ENCODE data around the gene CRHR2. TPM values are rescaled to one million over a fixed set of nuclear protein-coding genes. Genes with fewer than 3 reads are reported as not detected.

Gene CRHR2
- total RNA-seq, 1 experiment from 2014 or later: not detected

DNA sequence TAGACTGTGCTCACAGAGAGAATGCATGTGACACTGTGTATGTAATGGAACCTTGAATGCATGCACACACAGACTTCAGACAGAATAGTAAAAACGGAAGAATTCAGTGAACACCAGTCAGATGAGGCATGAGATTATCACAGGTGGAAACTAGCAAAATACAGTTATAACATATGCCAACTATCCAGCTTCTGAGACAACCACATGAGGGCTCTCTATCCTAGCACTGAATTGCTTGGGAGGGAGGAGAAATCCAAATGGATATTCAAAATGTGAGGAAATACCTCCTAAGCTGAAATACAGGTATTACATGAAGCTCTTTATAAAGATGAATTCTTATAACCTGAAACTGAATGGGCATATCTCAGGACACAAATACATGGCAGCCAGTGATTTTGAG, 57.0 kb downstream of the CRHR2 start:
- DNase-seq (ENCODE audit: low read depth): no peak

DNA sequence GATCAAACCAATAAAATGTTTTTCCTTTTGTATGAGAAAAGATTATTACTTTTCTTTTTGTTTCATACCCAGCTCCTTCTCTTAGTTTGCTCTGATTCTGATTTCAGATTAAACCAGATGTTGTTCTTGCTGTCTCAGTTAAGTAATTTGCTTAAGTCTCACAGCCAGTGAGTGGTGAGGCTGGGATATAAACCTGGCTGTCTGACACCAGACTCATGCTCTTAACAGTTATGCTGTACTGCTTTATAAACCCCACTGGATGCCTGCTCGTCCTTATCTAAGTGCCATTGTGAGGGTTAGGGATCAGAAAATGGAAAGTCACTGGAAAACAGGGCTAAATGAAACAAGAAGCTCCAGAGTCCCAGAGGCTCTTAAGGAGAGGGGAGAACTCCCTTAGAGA, 63.3 kb downstream of the CRHR2 start:
- DNase-seq (ENCODE audit: low read depth): no peak

DNA sequence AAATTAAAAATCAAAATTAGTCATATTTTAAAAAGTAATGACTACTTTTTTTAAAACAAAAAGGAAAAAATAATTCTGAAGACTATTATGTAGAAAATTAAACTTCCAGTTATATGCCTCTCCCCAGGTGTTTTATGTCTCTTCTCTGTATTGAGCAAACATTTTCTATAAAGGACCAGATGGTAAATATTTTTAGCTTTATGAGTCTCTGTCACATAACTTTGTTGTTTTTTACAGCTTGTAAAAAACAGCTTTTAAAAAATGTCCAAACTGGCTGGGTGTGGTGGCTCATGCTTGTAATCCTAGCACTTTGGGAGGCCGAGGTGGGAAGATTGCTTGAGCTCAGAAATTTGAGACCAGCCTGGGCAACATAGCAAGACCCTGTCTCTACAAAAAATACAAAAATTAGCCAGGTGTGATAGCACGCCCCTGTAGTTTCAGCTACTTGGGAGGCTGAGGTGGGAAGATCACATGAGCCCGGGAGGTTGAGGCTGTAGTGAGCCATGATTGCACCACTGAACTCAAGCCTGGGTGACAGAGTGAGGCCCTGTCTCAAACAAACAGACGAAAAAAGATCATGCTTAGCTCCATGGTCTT, 64.1 kb downstream of the CRHR2 start:
- DNase-seq (ENCODE audit: low read depth): no peak

GRCh38 chr7:30617359-30617758, 64.9 kb downstream of the CRHR2 start:
- no peak for DNase-seq (ENCODE audit: low read depth)

DNA sequence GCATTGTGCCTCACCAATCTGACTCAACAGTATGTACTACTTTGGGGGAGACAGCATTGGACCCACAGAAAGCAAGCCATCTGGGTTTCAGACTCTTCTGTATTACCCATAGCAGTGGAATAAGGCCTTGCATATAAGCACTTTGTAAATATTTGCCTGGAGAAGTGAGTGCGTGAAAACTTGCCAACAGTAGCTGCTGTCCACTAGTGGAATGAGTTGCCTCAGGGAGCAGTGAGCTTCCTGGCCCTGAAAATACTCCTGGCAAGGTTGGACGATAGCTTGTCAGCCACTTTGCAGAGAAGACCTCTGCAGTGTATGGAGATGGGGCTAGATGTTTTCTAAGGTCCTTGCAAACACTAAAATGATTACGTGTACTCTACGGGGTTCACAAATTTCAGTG, 65.9 kb downstream of the CRHR2 start:
- DNase-seq (ENCODE audit: low read depth): no peak

DNA sequence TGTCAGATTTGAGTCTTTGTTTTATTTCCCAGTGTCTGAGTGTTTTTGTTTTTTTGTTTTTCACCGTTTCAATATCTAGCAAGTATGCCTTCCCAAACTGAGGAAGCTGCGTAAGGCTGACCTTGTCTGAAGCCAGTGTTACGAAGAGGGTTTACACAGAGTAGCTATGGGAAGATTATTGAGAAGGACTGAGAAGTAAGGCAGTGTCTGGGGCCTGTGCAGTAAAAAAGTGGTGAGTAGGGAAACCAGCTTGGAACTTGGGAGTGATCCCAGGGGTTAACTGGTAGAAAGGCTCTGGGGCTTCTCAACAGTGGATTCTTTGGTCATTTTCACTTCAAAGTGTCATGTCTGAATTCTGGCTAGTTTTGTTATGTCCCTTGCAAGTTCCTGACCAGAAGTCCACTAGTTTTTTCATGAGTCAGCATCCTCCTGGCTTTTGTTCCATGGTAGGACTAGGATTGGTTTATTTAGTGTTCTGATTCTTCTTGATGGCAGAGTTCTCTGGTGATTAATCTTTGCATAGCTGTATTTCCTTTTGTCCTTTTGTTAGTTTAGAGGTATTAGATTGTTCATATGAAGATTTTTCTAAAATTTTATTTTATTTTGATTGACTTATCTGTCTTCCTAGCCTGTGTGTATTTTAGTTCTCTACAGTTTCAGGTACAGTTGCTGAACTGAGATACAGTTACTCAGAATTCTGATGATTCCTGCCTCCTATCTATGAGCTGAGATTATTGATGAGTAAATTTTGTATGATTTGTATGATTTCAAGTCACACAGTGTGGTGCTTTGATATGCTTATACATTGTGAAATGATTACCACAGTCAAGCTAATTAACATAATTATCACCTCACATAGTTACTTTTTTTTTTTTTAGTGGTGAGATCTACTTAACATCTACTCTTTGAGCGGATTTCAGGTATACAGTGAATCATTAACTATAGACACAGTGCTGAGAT, 68.6 kb downstream of the CRHR2 start:
- no peak for DNase-seq (ENCODE audit: low read depth)

DNA sequence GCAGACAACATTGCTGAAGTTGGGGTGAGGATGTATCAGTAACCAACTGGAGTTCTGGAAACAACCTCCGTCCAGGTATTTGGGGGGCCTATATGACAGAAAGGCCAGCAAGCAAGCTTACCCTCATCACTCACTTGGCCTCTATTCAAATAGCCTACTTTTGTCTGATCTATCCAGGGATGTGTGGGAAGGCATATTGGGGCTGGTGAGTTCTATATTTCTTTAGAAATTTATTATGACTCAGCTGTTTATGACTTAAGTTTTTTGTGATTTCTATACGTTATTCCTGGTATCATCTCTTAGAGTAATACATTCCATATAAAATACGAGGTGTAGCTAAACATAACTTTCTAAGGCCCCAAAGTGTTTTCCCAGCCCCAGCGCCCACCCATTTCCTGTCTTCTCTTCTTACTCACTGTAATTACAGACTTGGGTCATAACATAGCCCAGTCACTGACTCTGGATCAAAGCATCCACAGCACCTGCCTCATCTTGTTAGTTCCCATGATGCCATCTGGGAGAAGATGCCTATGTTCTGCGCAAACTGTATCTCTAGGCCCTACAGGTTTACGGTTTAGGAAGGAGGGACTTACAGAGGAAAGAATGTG, 69.5 kb downstream of the CRHR2 start:
- no peak for DNase-seq (ENCODE audit: low read depth)

- DNase-seq (ENCODE audit: low read depth): no peak
Observed at GRCh38 chr7:30605832-30606231, 76.4 kb downstream of the CRHR2 start.

GRCh38 chr7:30604901-30605300, 77.4 kb downstream of the CRHR2 start:
- DNase-seq (ENCODE audit: low read depth): no peak

Other genes starting within 250 kb of the CRHR2 start
- 9.1 and 12.3 TPM in 2 replicates for gene NOD1, start 203.7 kb downstream of the CRHR2 start, total RNA-seq (2014; rRNA removed; shearing (Covaris generic))
- 98.3 and 113 TPM in 2 replicates for gene GGCT, start 177.6 kb downstream of the CRHR2 start, total RNA-seq (2014; rRNA removed; shearing (Covaris generic))
- 159 and 219 TPM in 2 replicates for gene GARS1, start 87.6 kb downstream of the CRHR2 start, total RNA-seq (2014; rRNA removed; shearing (Covaris generic))
- gene INMT, start 69.7 kb upstream of the CRHR2 start, total RNA-seq (2014; rRNA removed; shearing (Covaris generic)): 79.9 and 94.1 TPM in 2 replicates
- gene MINDY4, start 89.0 kb upstream of the CRHR2 start, total RNA-seq (2014; rRNA removed; shearing (Covaris generic)): 26.4 and 27.0 TPM in 2 replicates
- gene AQP1, start 229.4 kb upstream of the CRHR2 start, total RNA-seq (2014; rRNA removed; shearing (Covaris generic)): 68.7 and 70.4 TPM in 2 replicates